ENCODE data around the gene JUND. TPM values are rescaled to one million over a fixed set of nuclear protein-coding genes. Genes with fewer than 3 reads are reported as not detected.
A peak's percentile ranks its signal among the peaks of the same experiment; 100 is the strongest.

Gene JUND
- total and polyA plus RNA-seq, 2 experiments from 2014 or later, result 40.0 to 181 TPM

- TF ChIP-seq EZH2phosphoT487 (IDR thresholded peaks at IDR 0.05; ENCODE audit: unreplicated experiment) (no peak), NANOG (IDR thresholded peaks at IDR 0.05; ENCODE audit: borderline replicate concordance) (no peak), EZH2 (IDR thresholded peaks at IDR 0.05; ENCODE audit: low read depth, unreplicated experiment) (no peak)
- TF ChIP-seq, protein P1, sequence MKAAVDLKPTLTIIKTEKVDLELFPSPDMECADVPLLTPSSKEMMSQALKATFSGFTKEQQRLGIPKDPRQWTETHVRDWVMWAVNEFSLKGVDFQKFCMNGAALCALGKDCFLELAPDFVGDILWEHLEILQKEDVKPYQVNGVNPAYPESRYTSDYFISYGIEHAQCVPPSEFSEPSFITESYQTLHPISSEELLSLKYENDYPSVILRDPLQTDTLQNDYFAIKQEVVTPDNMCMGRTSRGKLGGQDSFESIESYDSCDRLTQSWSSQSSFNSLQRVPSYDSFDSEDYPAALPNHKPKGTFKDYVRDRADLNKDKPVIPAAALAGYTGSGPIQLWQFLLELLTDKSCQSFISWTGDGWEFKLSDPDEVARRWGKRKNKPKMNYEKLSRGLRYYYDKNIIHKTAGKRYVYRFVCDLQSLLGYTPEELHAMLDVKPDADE (IDR thresholded peaks at IDR 0.05), result no peak
- TF ChIP-seq, protein P2, sequence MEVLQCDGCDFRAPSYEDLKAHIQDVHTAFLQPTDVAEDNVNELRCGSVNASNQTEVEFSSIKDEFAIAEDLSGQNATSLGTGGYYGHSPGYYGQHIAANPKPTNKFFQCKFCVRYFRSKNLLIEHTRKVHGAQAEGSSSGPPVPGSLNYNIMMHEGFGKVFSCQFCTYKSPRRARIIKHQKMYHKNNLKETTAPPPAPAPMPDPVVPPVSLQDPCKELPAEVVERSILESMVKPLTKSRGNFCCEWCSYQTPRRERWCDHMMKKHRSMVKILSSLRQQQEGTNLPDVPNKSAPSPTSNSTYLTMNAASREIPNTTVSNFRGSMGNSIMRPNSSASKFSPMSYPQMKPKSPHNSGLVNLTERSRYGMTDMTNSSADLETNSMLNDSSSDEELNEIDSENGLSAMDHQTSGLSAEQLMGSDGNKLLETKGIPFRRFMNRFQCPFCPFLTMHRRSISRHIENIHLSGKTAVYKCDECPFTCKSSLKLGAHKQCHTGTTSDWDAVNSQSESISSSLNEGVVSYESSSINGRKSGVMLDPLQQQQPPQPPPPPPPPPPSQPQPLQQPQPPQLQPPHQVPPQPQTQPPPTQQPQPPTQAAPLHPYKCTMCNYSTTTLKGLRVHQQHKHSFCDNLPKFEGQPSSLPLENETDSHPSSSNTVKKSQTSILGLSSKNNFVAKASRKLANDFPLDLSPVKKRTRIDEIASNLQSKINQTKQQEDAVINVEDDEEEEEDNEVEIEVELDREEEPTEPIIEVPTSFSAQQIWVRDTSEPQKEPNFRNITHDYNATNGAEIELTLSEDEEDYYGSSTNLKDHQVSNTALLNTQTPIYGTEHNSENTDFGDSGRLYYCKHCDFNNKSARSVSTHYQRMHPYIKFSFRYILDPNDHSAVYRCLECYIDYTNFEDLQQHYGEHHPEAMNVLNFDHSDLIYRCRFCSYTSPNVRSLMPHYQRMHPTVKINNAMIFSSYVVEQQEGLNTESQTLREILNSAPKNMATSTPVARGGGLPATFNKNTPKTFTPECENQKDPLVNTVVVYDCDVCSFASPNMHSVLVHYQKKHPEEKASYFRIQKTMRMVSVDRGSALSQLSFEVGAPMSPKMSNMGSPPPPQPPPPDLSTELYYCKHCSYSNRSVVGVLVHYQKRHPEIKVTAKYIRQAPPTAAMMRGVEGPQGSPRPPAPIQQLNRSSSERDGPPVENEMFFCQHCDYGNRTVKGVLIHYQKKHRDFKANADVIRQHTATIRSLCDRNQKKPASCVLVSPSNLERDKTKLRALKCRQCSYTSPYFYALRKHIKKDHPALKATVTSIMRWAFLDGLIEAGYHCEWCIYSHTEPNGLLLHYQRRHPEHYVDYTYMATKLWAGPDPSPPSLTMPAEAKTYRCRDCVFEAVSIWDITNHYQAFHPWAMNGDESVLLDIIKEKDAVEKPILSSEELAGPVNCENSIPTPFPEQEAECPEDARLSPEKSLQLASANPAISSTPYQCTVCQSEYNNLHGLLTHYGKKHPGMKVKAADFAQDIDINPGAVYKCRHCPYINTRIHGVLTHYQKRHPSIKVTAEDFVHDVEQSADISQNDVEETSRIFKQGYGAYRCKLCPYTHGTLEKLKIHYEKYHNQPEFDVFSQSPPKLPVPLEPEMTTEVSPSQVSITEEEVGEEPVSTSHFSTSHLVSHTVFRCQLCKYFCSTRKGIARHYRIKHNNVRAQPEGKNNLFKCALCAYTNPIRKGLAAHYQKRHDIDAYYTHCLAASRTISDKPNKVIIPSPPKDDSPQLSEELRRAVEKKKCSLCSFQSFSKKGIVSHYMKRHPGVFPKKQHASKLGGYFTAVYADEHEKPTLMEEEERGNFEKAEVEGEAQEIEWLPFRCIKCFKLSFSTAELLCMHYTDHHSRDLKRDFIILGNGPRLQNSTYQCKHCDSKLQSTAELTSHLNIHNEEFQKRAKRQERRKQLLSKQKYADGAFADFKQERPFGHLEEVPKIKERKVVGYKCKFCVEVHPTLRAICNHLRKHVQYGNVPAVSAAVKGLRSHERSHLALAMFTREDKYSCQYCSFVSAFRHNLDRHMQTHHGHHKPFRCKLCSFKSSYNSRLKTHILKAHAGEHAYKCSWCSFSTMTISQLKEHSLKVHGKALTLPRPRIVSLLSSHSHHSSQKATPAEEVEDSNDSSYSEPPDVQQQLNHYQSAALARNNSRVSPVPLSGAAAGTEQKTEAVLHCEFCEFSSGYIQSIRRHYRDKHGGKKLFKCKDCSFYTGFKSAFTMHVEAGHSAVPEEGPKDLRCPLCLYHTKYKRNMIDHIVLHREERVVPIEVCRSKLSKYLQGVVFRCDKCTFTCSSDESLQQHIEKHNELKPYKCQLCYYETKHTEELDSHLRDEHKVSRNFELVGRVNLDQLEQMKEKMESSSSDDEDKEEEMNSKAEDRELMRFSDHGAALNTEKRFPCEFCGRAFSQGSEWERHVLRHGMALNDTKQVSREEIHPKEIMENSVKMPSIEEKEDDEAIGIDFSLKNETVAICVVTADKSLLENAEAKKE (CRISPR knock-in tag; IDR thresholded peaks at IDR 0.05), result no peak
These were observed 3.4 kb upstream of the JUND start (continued) for GRCh38 chr19:18284712-18285360.

GRCh38 chr19:18283338-18283737 lies 1.9 kb upstream of the JUND start:
- no peak for DNase-seq (ENCODE audit: low spot score)
- Histone ChIP-seq H3K4me3 (no peak overlapping the region), H3F3A (replicated peaks; ENCODE audit: low read depth) (peaks cover 22% of the 10 kb centered on the region), H3K79me2 (replicated peaks; ENCODE audit: insufficient read depth) (peaks cover 15% of the 10 kb centered on the region), H3K36me3 (ENCODE audit: insufficient read depth) (peaks cover 5% of the 10 kb centered on the region; the same call in 1 of the 2 replicates), H3K27ac (ENCODE audit: low read depth) (0 out of 2 replicates have a peak overlapping the region, but pooled peaks have one; percentile 100), H4K20me1 (replicated peaks; ENCODE audit: insufficient read depth) (peaks cover 9% of the 10 kb centered on the region), H3K9me2 (ENCODE audit: insufficient read depth) (no peaks in the 10 kb centered on the region), H3K4me1 (ENCODE audit: insufficient read depth) (peaks cover 32% of the 10 kb centered on the region), H3K27me3 (ENCODE audit: insufficient read depth) (peaks cover 9% of the 10 kb centered on the region), H2AFZ (no peak overlapping the region), H3K4me2 (no peak overlapping the region)
- H3K36me3 Mint-ChIP-seq (ENCODE audit: low read depth), result peaks cover 18% of the 10 kb centered on the region
- peaks cover 26% of the 10 kb centered on the region; the same call in 2 of the 3 replicates for H3K4me1 Mint-ChIP-seq
- ATAC-seq, result no peak
- peaks cover 24% of the 10 kb centered on the region for H3K27me3 Mint-ChIP-seq (ENCODE audit: insufficient read depth, low read depth, poor library complexity)
- no peaks in the 10 kb centered on the region for H3K9me3 Mint-ChIP-seq
- no peak overlapping the region for H3K27ac Mint-ChIP-seq
- H3K4me3 Mint-ChIP-seq, result no peak overlapping the region
- TF ChIP-seq REST (IDR thresholded peaks at IDR 0.05; ENCODE audit: unreplicated experiment), result no peak
- no peak for TF ChIP-seq JUNB (IDR thresholded peaks at IDR 0.05; ENCODE audit: unreplicated experiment)
- no peak for TF ChIP-seq EZH2phosphoT487 (IDR thresholded peaks at IDR 0.05; ENCODE audit: unreplicated experiment)
- TF ChIP-seq NANOG (IDR thresholded peaks at IDR 0.05; ENCODE audit: borderline replicate concordance), result no peak
